Brain microvascular endothelial cell (primary cell): ENCODE measurements around the gene BCL6B.

Source experiments
- DNase-seq: peaks from one replicate; pipeline ENCODE4 v3.0.0-alpha.2; 2020
- H3K27ac ChIP-seq: fragments of 250-450 bp; sonication (Bioruptor Pico); 2 replicates; pipeline ENCODE4 v1.5.1; 2020; ENCODE audit warnings: mild to moderate bottlenecking, moderate library complexity
- H3K27me3 ChIP-seq: fragments of 250-450 bp; sonication (Bioruptor Pico); replicated peaks from 2 replicates; pipeline ENCODE4 v1.5.1; 2020; ENCODE audit warnings: mild to moderate bottlenecking
- H3K36me3 ChIP-seq: fragments of 250-450 bp; sonication (Bioruptor Pico); replicated peaks from 2 replicates; pipeline ENCODE4 v1.5.1; 2020; ENCODE audit warnings: mild to moderate bottlenecking
- H3K4me3 ChIP-seq: 2 replicates; pipeline ENCODE4 v1.5.1; 2011; ENCODE audit warnings: low read depth, mild to moderate bottlenecking, control low read depth, low read length, moderate library complexity
- CTCF ChIP-seq: IDR thresholded peaks from 2 replicates; pipeline ENCODE4 v1.5.1; 2011; ENCODE audit warnings: low read depth, mild to moderate bottlenecking, moderate library complexity, low read length, control low read depth, inconsistent platforms; ENCODE audit errors: missing control alignments
- in situ Hi-C: cut with HindIII; loops from 2 replicates; pipeline ENCODE4 v1.10.0; 2017; ENCODE audit warnings: low sequenced_read_pairs, low pct_ligation_motif_present

The BCL6B gene

GRCh38 chr17:6994118-6994598, 28.7 kb upstream of the BCL6B start:
- Histone ChIP-seq H3K4me3 (no peak overlapping the region), H3K27me3 (no peaks in the 10 kb centered on the region), H3K36me3 (peaks cover 10% of the 10 kb centered on the region), H3K27ac (no peak overlapping the region)
- in situ Hi-C loops, result no loop called here
- no peak for TF ChIP-seq CTCF
- no peak for DNase-seq

- peaks cover 11% of the 10 kb centered on the region for H3K36me3 ChIP-seq
- DNase-seq, result no peak
- H3K27me3 ChIP-seq, result no peaks in the 10 kb centered on the region
- in situ Hi-C loops, result no loop called here
- no peak for TF ChIP-seq CTCF
- no peak overlapping the region for H3K4me3 ChIP-seq
- no peak overlapping the region for H3K27ac ChIP-seq
Measured at GRCh38 chr17:6994666-6995256, 28.1 kb upstream of the BCL6B start.

GRCh38 chr17:6995500-6996255, 27.2 kb upstream of the BCL6B start, which contains the start of gene ALOX12:
Gene ALOX12, plus strand, starts transcription at chr17:6996049. Its CDS starts 69 bp downstream, at chr17:6996118.
- H3K36me3 ChIP-seq, result peaks cover 11% of the 10 kb centered on the region
- H3K4me3 ChIP-seq, result peak within 1 kb of the TSS; percentile 30
- in situ Hi-C loops, result no loop called here
- H3K27ac ChIP-seq, result no peak within 1 kb of the TSS
- no peak for DNase-seq
- H3K27me3 ChIP-seq, result no peaks in the 10 kb centered on the region
- no peak for TF ChIP-seq CTCF

GRCh38 chr17:6996256-6997011, 26.4 kb upstream of the BCL6B start:
- peaks cover 14% of the 10 kb centered on the region for H3K36me3 ChIP-seq
- TF ChIP-seq CTCF, result no peak
- no peak overlapping the region for H3K27ac ChIP-seq
- in situ Hi-C loops, result no loop called here
- no peak overlapping the region for H3K4me3 ChIP-seq
- no peaks in the 10 kb centered on the region for H3K27me3 ChIP-seq
- no peak for DNase-seq

- Histone ChIP-seq H3K27ac (no peak overlapping the region), H3K27me3 (no peaks in the 10 kb centered on the region), H3K4me3 (no peak overlapping the region), H3K36me3 (peaks cover 22% of the 10 kb centered on the region)
- DNase-seq, result no peak
- no peak for TF ChIP-seq CTCF
- in situ Hi-C loops, result no loop called here
Measured at GRCh38 chr17:6997171-6997570, 25.7 kb upstream of the BCL6B start.
